K562 (cell line): ENCODE results near the gene MINDY4. TPM values are rescaled to one million over a fixed set of nuclear protein-coding genes. Genes with fewer than 3 reads are reported as not detected.

ENCODE experiments used
- ATAC-seq: fragments of 200-7000 bp; cut with Tn5 transposase; 3 replicates; pipeline ENCODE4 v1.9.1; 2020; ENCODE audit warnings: moderate library complexity
- BruUV-seq: library from RNA; stranded (reverse); fragments of 400-500 nt; replicated peaks from 2 replicates; lab custom pipeline; 2021; lab: Mats Ljungman, UMichigan
- CTCF ChIA-PET: fragments of 300-600 bp; formaldehyde crosslinking; extraction: SDS; loops from one replicate; lab custom pipeline; 2021; ENCODE audit warnings: low intra/inter-chr PET ratio; lab: Yijun Ruan, JAX
- POLR2A ChIA-PET: fragments of 300-600, 350-650 bp; sonication (Branson Sonifier 250); formaldehyde crosslinking; extraction: SDS; loops from one replicate; lab custom pipeline; 2021; ENCODE audit warnings: antibody characterized with exemption, inconsistent platforms; lab: Yijun Ruan, JAX
- DNase-seq, 4 experiments: peaks; one replicate each; pipeline versions ENCODE4 v3.0.0 to v3.0.0-alpha.2; 2011 to 2018; ENCODE audit warnings: low spot score in 3 of 4, mixed read lengths in 3 of 4; ENCODE audit errors: extremely low read depth in 1 of 4
- FAIRE-seq: peaks from 2 replicates; lab custom pipeline; 2011; peaks lifted over from hg19 to GRCh38; lab: Jason Lieb, UNC
- H2AFZ ChIP-seq: 2 replicates; pipeline ENCODE4 v1.6.0; 2011; ENCODE audit warnings: low read depth, low read length, control low read depth, inconsistent platforms
- H3K27ac ChIP-seq: fragments of 200-600 bp; 3 replicates; pipeline ENCODE4 v1.8.0; 2011; ENCODE audit warnings: low read depth, mild to moderate bottlenecking, control low read depth, inconsistent platforms, low read length, moderate library complexity, mixed read lengths; ENCODE audit errors: extremely low read depth
- H3K27me3 ChIP-seq, 2 experiments: fragments of 300-600 bp in 1 of 2; 2 replicates in 1 of 2; 3 replicates in 1 of 2; pipeline versions ENCODE4 v1.6.0 to v1.8.0; 2011; ENCODE audit warnings: inconsistent platforms in 2 of 2, low read length in 2 of 2, mild to moderate bottlenecking in 1 of 2, mixed read lengths in 1 of 2, moderate library complexity in 1 of 2; ENCODE audit not compliant: control insufficient read depth in 2 of 2, insufficient read depth in 2 of 2
- H3K36me3 ChIP-seq: fragments of 300-600 bp; 3 replicates; pipeline ENCODE4 v1.8.0; 2011; ENCODE audit warnings: mild to moderate bottlenecking, low read length, inconsistent platforms; ENCODE audit not compliant: control insufficient read depth, insufficient read depth
- H3K4me1 ChIP-seq, 2 experiments: fragments of 200-600 bp in 1 of 2; replicated peaks in 1 of 2; 2 replicates in 1 of 2; 3 replicates in 1 of 2; pipeline versions ENCODE4 v1.5.1 to v1.8.0; 2011; ENCODE audit warnings: inconsistent platforms in 2 of 2, low read length in 2 of 2, mild to moderate bottlenecking in 1 of 2, mixed read lengths in 1 of 2, moderate library complexity in 1 of 2; ENCODE audit not compliant: control insufficient read depth in 2 of 2, insufficient read depth in 2 of 2
- H3K4me2 ChIP-seq: 2 replicates; pipeline ENCODE4 v1.6.1; 2011; ENCODE audit warnings: low read length, control low read depth, inconsistent platforms, mixed read lengths; ENCODE audit not compliant: insufficient read depth
- H3K4me3 ChIP-seq: fragments of 200-600 bp; sonication (generic), shearing (Covaris generic); 2 replicates; pipeline ENCODE4 v1.5.1; 2016; ENCODE audit warnings: control low read depth, inconsistent platforms
- H3K79me2 ChIP-seq: fragments of 200-600 bp; 3 replicates; pipeline ENCODE4 v1.8.0; 2011; ENCODE audit warnings: low read length, inconsistent platforms; ENCODE audit not compliant: control insufficient read depth, insufficient read depth
- H3K9ac ChIP-seq, 2 experiments: 2 replicates each; pipeline versions ENCODE4 v1.6.0 to v1.6.1; 2011; ENCODE audit warnings: low read depth in 2 of 2, low read length in 2 of 2, control low read depth in 1 of 2, inconsistent platforms in 1 of 2, mild to moderate bottlenecking in 1 of 2, mixed read lengths in 1 of 2; ENCODE audit not compliant: insufficient read depth in 1 of 2
- H3K9me1 ChIP-seq: one replicate; pipeline ENCODE4 v1.6.0; 2011; ENCODE audit warnings: inconsistent platforms, mild to moderate bottlenecking, low read length, moderate library complexity; ENCODE audit not compliant: control insufficient read depth, insufficient read depth
- H3K9me3 ChIP-seq: replicated peaks from 2 replicates; pipeline ENCODE4 v1.5.1; 2011; ENCODE audit warnings: low read depth, low read length, inconsistent platforms; ENCODE audit not compliant: control insufficient read depth, insufficient read depth
- H4K20me1 ChIP-seq: replicated peaks from 2 replicates; pipeline ENCODE4 v1.6.1; 2011; ENCODE audit warnings: low read length, inconsistent platforms, mixed read lengths; ENCODE audit not compliant: control insufficient read depth, insufficient read depth
- BACH1 ChIP-seq: fragments of 200-800 bp; sonication (Bioruptor generic); IDR thresholded peaks from 2 replicates; pipeline ENCODE4 v1.6.1; 2016; ENCODE audit warnings: missing genetic modification characterization, missing compliant biosample characterization
- BCOR ChIP-seq: fragments of 450-650 bp; IDR thresholded peaks from 2 replicates; pipeline ENCODE4 v1.6.1; 2016
- DIDO1 ChIP-seq: fragments of 450-650 bp; IDR thresholded peaks from 2 replicates; pipeline ENCODE4 v1.6.1; 2016; ENCODE audit warnings: low read depth, missing biosample characterization, missing genetic modification characterization
- FOXK1 ChIP-seq: sonication (generic); formaldehyde crosslinking; IDR thresholded peaks from 2 replicates; pipeline ENCODE4 v1.8.0; 2022; ENCODE audit warnings: missing genetic modification reagents, mild to moderate bottlenecking, borderline replicate concordance
- GTF2F1 ChIP-seq: IDR thresholded peaks from 2 replicates; pipeline ENCODE4 v1.6.1; 2011; ENCODE audit warnings: low read depth, low read length, improper control_type of control experiment
- MAFF ChIP-seq: IDR thresholded peaks from 2 replicates; pipeline ENCODE4 v1.6.1; 2012; ENCODE audit warnings: low read length, improper control_type of control experiment
- MCM2 ChIP-seq: fragments of 450-650 bp; IDR thresholded peaks from 2 replicates; pipeline ENCODE4 v1.6.1; 2017; ENCODE audit warnings: low read depth, mild to moderate bottlenecking
- MITF ChIP-seq: IDR thresholded peaks from 2 replicates; pipeline ENCODE4 v1.6.1; 2014; ENCODE audit warnings: antibody characterized with exemption
- SAFB2 ChIP-seq: fragments of 200-400 bp; formaldehyde crosslinking; IDR thresholded peaks from 2 replicates; pipeline ENCODE4 v1.6.1; 2018; ENCODE audit warnings: borderline replicate concordance, low read length, low read depth, moderate library complexity; ENCODE audit not compliant: severe bottlenecking
- TCF7 ChIP-seq: sonication (generic); IDR thresholded peaks from 2 replicates; pipeline ENCODE4 v1.6.1; 2016; ENCODE audit warnings: antibody characterized with exemption, borderline replicate concordance
- ZNF707 ChIP-seq: fragments of 250-450 bp; sonication (Bioruptor Pico); conservative IDR thresholded peaks from 2 replicates; pipeline ENCODE4 v1.8.0; 2022; ENCODE audit warnings: inconsistent platforms, mild to moderate bottlenecking, moderate library complexity
- ZNF830 ChIP-seq: fragments of 250-450 bp; sonication (Bioruptor Pico); IDR thresholded peaks from 2 replicates; pipeline ENCODE4 v1.5.0; 2021; ENCODE audit warnings: mild to moderate bottlenecking
- WGBS: fragments of 100-300 bp; shearing (Covaris generic); methylation state at CpG from one replicate; pipeline ENCODE4 v1.1.6; 2016; ENCODE audit warnings: low coverage, mixed read lengths; ENCODE audit not compliant: insufficient coverage; ENCODE audit errors: missing lambda C conversion rate; 5-methylcytosine and 5-hydroxymethylcytosine counted together
- in situ Hi-C: fragments of 300-500 bp; cut with MboI; formaldehyde crosslinking; loops from 4 replicates; pipeline ENCODE4 v1.15.0; 2018; ENCODE audit warnings: inconsistent platforms, mixed read lengths
- intact Hi-C: fragments of 100-400 bp; cut with micrococcal nuclease; formaldehyde crosslinking; loops from 2 replicates; pipeline ENCODE4 v1.14.2; 2022
- polyA plus RNA-seq, 8 experiments: library from polyadenylated mRNA; depleted of rRNA in 4 of 8; stranded (reverse) in 5 of 8; unstranded in 3 of 8; fragments of >200 nt; fragmentation: Nextera tagmentation in 2 of 8; fragmentation: Illumina TruSeq in 1 of 8; extraction: Ambion mirVana in 2 of 8; extraction: Trizol in 1 of 8; gene quantifications; 2 replicates each; pipeline versions ENCODE4 v1.2.1 to v1.2.3, GENCODE V29; 2011 to 2014; ENCODE audit warnings: inconsistent platforms in 1 of 8, missing spikeins in 1 of 8
- total RNA-seq, 7 experiments: library from RNA; depleted of rRNA in 6 of 7; stranded (reverse); fragments of >200 nt in 6 of 7; fragmentation: Illumina TruSeq in 2 of 7; extraction: Trizol in 2 of 7; gene quantifications; 2 replicates each; pipeline versions ENCODE4 v1.2.1 to v1.2.3, GENCODE V29; 2011 to 2021; ENCODE audit warnings: low replicate concordance in 1 of 7
- TF ChIP-seq, protein P1 (sequence below): fragments of 450-650 bp; formaldehyde crosslinking; conservative IDR thresholded peaks from 2 replicates; pipeline ENCODE4 v1.4.0; 2022; ENCODE audit warnings: mild to moderate bottlenecking, missing genetic modification characterization

MINDY4 gene
- total and polyA plus RNA-seq, 9 of the 15 experiments (the other 6 are each of a cell fraction or from before 2014, with no cell fraction given), result 2.1 to 16.7 (median 11.0) TPM

GRCh38 chr7:30734497-30734896 lies 36.7 kb upstream of the MINDY4 start:
- ATAC-seq (0 out of 3 replicates have a peak, but pooled peaks have one; percentile 27), FAIRE-seq (no peak), DNase-seq (no peak)
- no peak overlapping the region for H3K27ac ChIP-seq
- ChIA-PET POLR2A (interaction anchor here (1.7 kb wide), 1 partner anchor 10 kb away, joined by 6 read pairs; no protein-coding TSS in a partner anchor), CTCF (no interaction called here)
- no peaks in the 10 kb centered on the region for H4K20me1 ChIP-seq
- no peaks in the 10 kb centered on the region for H3K36me3 ChIP-seq
- in situ Hi-C loops (loop anchor here (10.0 kb wide), 1 partner anchor 570 kb away; no protein-coding TSS in a partner anchor), intact Hi-C loops (loop anchor here (10.0 kb wide), 1 partner anchor 460 kb away; no protein-coding TSS in a partner anchor)
- H3K4me1 ChIP-seq, result peaks cover 0 to 4% of the 10 kb centered on the region in 2 experiments; a peak in 1 of 5 replicates
- no peak overlapping the region for H3K4me3 ChIP-seq
- H3K9me3 ChIP-seq, result no peaks in the 10 kb centered on the region
- no peak overlapping the region for H2AFZ ChIP-seq
- no peaks in the 10 kb centered on the region for H3K79me2 ChIP-seq
- WGBS, result 3% methylated on average over 7 of the region's 7 CpGs
- no peak overlapping the region for H3K4me2 ChIP-seq
- no peak for TF ChIP-seq GTF2F1
- TF ChIP-seq MCM2, result no peak
- TF ChIP-seq DIDO1, result no peak
- no peak for TF ChIP-seq MITF
- no peak for TF ChIP-seq ZNF830
- no peak for TF ChIP-seq FOXK1
- TF ChIP-seq BCOR, result no peak
- no peak for TF ChIP-seq TCF7
- no peak for TF ChIP-seq SAFB2
- no peak for TF ChIP-seq MAFF
- TF ChIP-seq, protein P1, sequence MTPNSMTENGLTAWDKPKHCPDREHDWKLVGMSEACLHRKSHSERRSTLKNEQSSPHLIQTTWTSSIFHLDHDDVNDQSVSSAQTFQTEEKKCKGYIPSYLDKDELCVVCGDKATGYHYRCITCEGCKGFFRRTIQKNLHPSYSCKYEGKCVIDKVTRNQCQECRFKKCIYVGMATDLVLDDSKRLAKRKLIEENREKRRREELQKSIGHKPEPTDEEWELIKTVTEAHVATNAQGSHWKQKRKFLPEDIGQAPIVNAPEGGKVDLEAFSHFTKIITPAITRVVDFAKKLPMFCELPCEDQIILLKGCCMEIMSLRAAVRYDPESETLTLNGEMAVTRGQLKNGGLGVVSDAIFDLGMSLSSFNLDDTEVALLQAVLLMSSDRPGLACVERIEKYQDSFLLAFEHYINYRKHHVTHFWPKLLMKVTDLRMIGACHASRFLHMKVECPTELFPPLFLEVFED (CRISPR knock-in tag), result no peak
- no peak for TF ChIP-seq BACH1 (tag)
- no peak for TF ChIP-seq ZNF707
- no TSS peak for BruUV-seq
- 0 out of 4 replicates have a peak overlapping the region, but pooled peaks of 1 of the 2 experiments have one; percentile 38 for H3K9ac ChIP-seq
- no peaks in the 10 kb centered on the region for H3K9me1 ChIP-seq
- peaks cover 45 to 64% of the 10 kb centered on the region in 2 experiments for H3K27me3 ChIP-seq
